ENCODE measurements around the gene ADGRB3.

- TF ChIP-seq POLR2AphosphoS5 (IDR thresholded peaks at IDR 0.05) (no peak), CTCF (IDR thresholded peaks at IDR 0.05) (no peak), POLR2A (IDR thresholded peaks at IDR 0.05) (no peak)
Measured at GRCh38 chr6:68852791-68853190, 217.7 kb downstream of the ADGRB3 start.

Measured in breast epithelium (tissue), 3 donors.